Fibroblast of the conjunctiva (primary cell): ENCODE measurements around the gene RABL2A.
"Not testable (repeated sequence)": the region's sequence is repeated elsewhere in the genome, so short reads cannot be mapped to it uniquely, and the experiment has no call there.

Source experiments
- DNase-seq: peaks from one replicate; pipeline ENCODE4 v3.0.0-alpha.2; 2010; ENCODE audit warnings: low read depth

RABL2A gene

DNA sequence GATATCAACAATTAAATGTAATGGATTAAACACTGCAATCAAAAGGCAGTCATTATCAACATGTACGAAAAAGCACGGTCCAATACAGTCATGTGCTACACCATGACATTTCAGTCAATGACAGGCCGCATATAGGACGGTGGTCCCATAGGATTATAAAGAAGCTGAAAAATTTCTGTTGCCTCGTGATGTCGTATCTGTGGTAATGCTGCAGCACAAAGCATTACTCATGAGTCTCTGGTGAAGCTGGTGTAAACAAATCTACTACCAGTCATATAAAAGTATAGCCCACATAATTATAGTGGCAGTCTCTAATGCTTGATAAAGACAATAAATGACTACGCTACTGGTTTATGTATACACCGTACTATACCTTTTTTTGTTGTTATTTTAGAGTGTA is 58.4 kb downstream of the RABL2A start:
- no peak for DNase-seq

DNA sequence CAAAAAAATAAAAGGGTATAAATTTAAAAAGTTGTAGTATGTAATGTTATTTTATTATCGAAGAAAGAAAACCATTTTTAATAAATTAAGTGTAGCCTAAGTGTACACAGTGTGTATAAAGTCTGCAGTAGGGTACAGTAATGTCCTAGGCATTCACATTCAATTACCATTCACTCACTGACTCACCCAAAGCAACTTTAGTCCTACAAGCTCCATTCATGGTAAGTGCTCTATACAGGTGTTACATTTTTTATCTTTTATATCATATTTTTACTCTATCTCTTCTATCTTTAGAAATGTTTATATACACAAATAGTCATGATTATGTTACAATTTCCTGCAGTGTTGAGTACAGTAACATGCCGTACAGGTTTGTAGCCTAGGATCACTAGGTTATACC is 59.5 kb downstream of the RABL2A start:
- DNase-seq: no peak

DNA sequence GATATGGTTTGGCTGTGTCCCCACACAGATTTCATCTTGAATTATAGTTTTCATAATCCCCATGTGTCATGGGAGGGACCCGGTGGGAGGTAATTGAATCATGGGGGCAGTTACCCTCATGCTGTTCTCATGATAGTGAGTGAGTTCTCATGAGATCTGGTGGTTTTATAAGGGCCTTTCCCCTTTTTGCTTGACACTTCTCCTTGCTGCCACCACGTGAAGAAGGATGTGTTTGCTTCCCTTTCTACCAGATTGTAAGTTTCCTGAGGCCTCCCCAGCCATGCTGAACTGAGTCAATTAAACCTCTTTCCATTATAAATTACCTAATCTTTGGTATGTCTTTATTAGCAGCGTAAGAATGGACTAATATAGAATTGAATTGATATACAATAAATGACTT is 63.8 kb downstream of the RABL2A start:
- DNase-seq: not testable (repeated sequence)
